ENCODE measurements around the gene VTCN1.
"Not testable (repeated sequence)": the region's sequence is repeated elsewhere in the genome, so short reads cannot be mapped to it uniquely, and the experiment has no call there.

The VTCN1 gene

DNA sequence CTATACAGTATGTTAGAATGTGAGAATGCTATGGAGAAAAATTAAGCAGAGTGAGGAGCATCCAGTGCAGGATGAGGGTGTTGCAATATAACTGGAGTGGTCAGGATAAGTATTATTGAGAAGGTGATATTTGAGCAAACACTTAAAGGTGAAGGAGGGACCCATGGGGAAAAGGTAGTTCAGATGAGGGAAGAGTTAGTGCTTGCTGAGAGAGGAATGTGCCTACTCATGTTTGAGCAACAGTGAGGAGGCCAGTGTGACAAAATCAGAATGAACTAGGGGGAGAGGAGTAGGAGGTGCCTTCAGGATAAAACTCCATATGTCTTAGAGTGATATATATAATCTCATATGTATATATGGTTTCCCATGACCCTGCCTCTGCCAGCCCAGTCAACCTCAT lies 82.9 kb downstream of the VTCN1 start:
- DNase-seq (ENCODE audit: low spot score): no peak
- TF ChIP-seq, protein P1, sequence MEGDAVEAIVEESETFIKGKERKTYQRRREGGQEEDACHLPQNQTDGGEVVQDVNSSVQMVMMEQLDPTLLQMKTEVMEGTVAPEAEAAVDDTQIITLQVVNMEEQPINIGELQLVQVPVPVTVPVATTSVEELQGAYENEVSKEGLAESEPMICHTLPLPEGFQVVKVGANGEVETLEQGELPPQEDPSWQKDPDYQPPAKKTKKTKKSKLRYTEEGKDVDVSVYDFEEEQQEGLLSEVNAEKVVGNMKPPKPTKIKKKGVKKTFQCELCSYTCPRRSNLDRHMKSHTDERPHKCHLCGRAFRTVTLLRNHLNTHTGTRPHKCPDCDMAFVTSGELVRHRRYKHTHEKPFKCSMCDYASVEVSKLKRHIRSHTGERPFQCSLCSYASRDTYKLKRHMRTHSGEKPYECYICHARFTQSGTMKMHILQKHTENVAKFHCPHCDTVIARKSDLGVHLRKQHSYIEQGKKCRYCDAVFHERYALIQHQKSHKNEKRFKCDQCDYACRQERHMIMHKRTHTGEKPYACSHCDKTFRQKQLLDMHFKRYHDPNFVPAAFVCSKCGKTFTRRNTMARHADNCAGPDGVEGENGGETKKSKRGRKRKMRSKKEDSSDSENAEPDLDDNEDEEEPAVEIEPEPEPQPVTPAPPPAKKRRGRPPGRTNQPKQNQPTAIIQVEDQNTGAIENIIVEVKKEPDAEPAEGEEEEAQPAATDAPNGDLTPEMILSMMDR (IDR thresholded peaks at IDR 0.05; ENCODE audit: extremely low read depth, missing control alignments): no peak

DNA sequence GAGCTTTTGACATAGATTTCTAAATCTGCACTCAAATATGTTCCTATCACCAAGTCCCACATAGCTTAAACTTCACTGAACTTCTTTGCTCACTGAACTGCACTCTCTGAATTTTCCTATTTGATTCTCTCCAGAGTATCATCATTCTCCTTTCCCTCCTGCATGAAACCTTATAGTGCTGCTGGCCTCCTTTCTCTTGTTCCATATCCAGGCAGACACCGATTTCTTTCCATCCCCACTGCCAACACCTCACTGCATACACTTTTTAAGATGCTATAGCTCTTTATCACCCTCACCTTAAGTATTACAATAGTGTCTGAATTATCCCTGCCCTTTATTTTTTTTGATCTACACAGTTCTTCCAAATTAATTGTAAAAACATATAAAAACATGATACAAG lies 86.1 kb downstream of the VTCN1 start:
- TF ChIP-seq, protein P1 (IDR thresholded peaks at IDR 0.05; ENCODE audit: extremely low read depth, missing control alignments): no peak
- no peak for DNase-seq (ENCODE audit: low spot score)

DNA sequence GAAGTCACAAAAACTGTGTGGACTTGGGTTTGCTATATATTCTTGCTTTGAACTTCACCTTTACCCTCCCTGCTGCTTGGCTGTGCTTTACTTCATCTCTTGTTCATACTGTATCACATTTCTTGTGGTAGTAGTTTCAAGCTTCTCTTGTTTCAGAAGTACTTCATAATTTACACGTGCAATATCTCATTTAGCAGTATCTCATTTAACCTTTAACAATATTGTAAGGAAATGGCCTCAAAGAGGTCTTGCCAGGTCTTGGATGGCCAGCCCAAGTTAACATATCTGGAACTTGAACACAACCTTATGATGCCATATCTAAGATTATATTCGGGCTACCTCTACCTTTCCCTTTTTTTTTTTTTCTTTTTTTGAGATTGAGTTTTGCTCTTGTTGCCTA lies 87.5 kb downstream of the VTCN1 start:
- no peak for DNase-seq (ENCODE audit: low spot score)
- TF ChIP-seq, protein P1 (IDR thresholded peaks at IDR 0.05; ENCODE audit: extremely low read depth, missing control alignments): no peak

DNA sequence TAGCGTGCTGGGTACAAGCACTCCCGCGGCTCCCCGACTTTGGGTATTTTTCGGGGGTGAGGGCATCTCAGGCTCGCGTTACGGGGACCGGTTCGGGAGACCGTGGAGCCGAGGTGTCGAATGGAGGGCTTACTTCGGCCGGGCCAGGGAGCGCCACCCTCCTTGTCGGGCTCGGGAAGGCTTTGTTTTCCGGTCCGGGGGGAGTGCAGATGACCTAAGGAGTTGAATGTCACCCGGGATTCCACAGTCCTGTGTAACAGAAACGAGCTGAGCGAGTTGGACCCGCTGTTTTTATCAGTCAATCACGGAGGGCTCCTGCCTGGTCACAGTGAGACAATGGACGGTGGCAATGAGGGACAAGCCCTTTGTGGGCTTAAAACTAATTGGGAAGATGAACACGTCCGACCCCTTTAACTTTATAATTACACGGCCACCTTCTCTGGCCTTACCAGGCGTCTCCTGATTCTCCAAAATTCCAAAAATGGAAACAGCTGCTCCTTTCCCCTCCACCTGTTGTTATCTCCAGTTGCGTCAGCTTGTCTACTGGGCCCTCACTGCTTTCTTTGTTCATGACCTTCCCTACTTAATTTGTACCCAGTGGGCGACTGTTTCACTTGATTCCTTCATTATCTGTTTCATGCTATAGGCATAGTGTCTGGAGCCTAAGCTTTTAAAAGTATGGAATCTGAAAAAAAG lies 88.2 kb downstream of the VTCN1 start:
- DNase-seq (ENCODE audit: low spot score): no peak
- TF ChIP-seq, protein P1 (IDR thresholded peaks at IDR 0.05; ENCODE audit: extremely low read depth, missing control alignments): no peak

DNA sequence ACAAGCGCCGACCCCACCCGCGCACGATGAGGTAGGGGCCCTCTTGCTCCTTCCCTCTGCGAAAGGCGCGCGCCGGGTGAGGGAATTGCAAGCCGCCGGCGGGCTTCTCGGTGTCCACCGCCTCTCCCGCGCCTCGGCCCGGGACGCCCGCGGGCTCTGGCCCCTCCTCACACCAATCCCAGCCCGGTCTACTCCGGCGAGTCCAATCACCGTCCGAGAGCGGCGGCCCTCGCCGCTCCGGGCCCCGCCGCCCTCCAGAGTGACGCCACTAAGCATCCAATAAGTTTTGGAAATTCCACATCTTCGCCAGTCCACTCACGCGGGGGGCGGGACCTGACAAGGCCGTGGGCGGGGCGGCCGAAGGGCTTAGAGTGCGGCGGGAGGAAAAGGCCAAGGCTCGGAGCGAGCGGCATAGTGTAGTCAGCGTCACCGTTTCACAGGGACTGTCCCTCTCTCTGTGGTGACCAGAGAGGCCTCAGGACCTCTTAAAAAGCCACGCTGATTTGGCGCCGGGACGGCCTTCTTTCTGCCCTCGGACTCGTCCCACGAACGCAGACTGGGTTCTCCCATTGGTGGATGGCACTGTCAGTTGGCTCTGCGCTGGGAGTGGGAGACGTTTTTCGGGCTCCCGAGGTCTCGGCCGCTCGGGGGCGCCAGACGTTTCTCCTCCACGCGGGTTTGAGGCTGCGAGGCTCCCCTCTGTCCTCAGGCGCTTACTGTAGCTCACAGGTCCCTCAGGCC lies 89.0 kb downstream of the VTCN1 start, which contains the start of gene TRIM45:
Gene TRIM45 (minus strand): TSS at position 161 of the 741 bp plus-strand sequence. CDS start 548 bp downstream, outside the sequence.
- peak; percentile 89 for DNase-seq (ENCODE audit: low spot score)
- TF ChIP-seq, protein P1 (IDR thresholded peaks at IDR 0.05; ENCODE audit: extremely low read depth, missing control alignments): peak; percentile 68

DNA sequence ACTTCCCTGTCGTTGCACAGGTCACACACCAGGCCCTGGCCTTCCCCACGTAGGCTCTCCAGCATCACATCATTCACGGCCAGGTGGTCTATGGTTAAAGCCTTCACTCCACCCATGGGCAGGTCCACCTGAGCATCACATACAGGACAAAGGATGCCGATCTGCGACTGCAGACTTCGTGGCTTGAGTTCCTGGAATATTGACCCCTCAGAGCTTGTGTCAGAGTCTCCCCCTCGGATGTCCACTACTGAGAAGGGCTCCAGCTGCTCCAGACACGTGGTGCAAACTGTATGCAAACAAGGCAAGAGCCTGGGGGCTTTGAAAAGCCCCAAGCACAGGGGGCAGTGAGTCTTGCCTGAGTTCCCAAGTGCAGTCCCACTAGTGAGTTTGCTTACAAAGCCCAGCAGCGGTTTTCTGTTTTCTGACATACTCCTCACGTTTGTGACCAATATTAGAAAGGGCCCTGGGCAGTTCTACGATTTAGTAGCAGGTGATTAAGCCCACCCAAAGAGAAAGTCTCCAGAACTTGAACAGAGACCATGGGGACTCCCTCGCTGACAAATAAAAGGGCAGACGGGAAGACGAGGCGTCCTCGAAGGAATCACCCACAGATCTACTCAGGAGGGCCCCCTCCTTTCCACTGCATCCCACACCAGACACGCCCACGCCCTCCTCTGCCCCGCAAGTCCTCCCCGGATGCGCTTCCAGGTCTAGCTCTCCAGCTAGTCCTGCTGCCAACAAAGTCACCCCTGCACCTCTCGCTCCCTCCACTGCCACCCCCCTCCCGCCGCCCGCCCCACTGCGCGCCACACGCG lies 89.7 kb downstream of the VTCN1 start:
- TF ChIP-seq, protein P1 (IDR thresholded peaks at IDR 0.05; ENCODE audit: extremely low read depth, missing control alignments): no peak
- no peak for DNase-seq (ENCODE audit: low spot score)

DNA sequence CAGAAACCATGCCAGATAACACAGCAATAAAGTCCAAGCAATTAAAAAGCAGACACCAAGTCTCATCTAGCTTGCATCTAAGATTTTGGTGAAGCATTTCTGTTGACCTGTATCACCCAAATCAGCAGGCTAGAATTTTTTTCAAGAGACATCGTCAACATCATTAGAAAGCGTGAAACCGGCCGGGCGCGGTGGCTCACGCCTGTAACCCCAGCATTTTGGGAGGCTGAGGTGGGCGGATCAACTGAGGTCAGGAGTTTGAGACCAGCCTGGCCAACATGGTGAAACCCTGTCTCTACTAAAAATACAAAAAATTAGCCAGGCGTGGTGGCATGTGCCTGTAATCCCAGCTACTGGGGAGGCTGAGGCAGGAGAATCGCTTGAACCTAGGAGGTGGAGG lies 91.6 kb downstream of the VTCN1 start:
- not testable (repeated sequence) for DNase-seq (ENCODE audit: low spot score)
